ENCODE measurements around the gene HERPUD1. TPM values are rescaled to one million over a fixed set of nuclear protein-coding genes. Genes with fewer than 3 reads are reported as not detected.

HERPUD1 gene
- total RNA-seq, 1 experiment from 2014 or later, result 296 TPM

GRCh38 chr16:56889206-56889605 lies 42.7 kb upstream of the HERPUD1 start:
- Mint-ChIP-seq H3K27ac (ENCODE audit: unreplicated experiment) (no peak overlapping the region), H3K27me3 (ENCODE audit: insufficient read depth, unreplicated experiment) (no peaks in the 10 kb centered on the region), H3K9me3 (ENCODE audit: unreplicated experiment) (no peaks in the 10 kb centered on the region), H3K4me1 (ENCODE audit: low read depth, unreplicated experiment) (peaks cover 2% of the 10 kb centered on the region), H3K36me3 (ENCODE audit: insufficient read depth, unreplicated experiment) (no peaks in the 10 kb centered on the region), H3K4me3 (ENCODE audit: unreplicated experiment) (no peak overlapping the region)
- ChIA-PET CTCF (no interaction called here), POLR2A (interaction anchor here (0.8 kb wide), 1 partner anchor 55 kb away, joined by 3 read pairs; no protein-coding TSS in a partner anchor)
- Histone ChIP-seq H3K4me3 (ENCODE audit: low read depth, low read length) (no peak overlapping the region), H3K9me3 (no peaks in the 10 kb centered on the region), H3K4me1 (peaks cover 5% of the 10 kb centered on the region; the same call in 1 of the 2 replicates), H3K27me3 (replicated peaks; ENCODE audit: control insufficient read depth, insufficient read depth, low read length) (no peaks in the 10 kb centered on the region), H3K36me3 (ENCODE audit: control insufficient read depth, insufficient read depth, low read length) (no peaks in the 10 kb centered on the region)
- BruUV-seq (replicated peaks), result no TSS peak
- peak; percentile 64 to 71 for DNase-seq
- intact Hi-C loops (cut with micrococcal nuclease; ENCODE audit: unreplicated experiment), result loop anchor here (2.0 kb wide), 1 partner anchor 30 kb away; no protein-coding TSS in a partner anchor
- TF ChIP-seq, protein P1, sequence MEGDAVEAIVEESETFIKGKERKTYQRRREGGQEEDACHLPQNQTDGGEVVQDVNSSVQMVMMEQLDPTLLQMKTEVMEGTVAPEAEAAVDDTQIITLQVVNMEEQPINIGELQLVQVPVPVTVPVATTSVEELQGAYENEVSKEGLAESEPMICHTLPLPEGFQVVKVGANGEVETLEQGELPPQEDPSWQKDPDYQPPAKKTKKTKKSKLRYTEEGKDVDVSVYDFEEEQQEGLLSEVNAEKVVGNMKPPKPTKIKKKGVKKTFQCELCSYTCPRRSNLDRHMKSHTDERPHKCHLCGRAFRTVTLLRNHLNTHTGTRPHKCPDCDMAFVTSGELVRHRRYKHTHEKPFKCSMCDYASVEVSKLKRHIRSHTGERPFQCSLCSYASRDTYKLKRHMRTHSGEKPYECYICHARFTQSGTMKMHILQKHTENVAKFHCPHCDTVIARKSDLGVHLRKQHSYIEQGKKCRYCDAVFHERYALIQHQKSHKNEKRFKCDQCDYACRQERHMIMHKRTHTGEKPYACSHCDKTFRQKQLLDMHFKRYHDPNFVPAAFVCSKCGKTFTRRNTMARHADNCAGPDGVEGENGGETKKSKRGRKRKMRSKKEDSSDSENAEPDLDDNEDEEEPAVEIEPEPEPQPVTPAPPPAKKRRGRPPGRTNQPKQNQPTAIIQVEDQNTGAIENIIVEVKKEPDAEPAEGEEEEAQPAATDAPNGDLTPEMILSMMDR (IDR thresholded peaks at IDR 0.05; ENCODE audit: insufficient read depth in 1 of 2, low read depth in 1 of 2, low read length in 1 of 2, severe bottlenecking in 1 of 2, unreplicated experiment in 1 of 2), result no peak

DNA sequence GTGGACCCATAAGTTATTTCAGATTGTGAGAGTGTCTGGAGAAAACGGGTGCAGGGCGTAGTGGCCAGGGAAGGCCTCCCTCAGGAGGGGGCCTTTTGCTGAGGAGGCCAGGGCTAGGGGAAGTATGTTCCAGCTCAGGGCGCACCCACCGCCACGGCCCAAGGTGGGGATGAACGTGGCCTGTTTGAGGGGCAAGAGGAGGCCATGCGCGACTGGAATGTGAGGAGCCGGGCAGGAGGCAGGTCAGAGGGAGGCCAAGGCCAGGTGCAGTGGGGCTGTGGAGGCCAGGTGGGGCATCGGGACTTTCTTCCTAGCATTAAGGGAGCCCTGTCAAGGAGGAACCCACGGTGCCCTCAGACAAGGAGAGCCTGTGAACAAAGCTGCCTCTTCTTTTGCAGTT lies 40.3 kb upstream of the HERPUD1 start:
- no peaks in the 10 kb centered on the region for H3K36me3 ChIP-seq (ENCODE audit: control insufficient read depth, insufficient read depth, low read length)
- Mint-ChIP-seq H3K9me3 (ENCODE audit: unreplicated experiment) (no peaks in the 10 kb centered on the region), H3K4me1 (ENCODE audit: low read depth, unreplicated experiment) (peaks cover 7% of the 10 kb centered on the region), H3K36me3 (ENCODE audit: insufficient read depth, unreplicated experiment) (peaks cover under 1% of the 10 kb centered on the region), H3K4me3 (ENCODE audit: unreplicated experiment) (no peak overlapping the region), H3K27ac (ENCODE audit: unreplicated experiment) (no peak overlapping the region), H3K27me3 (ENCODE audit: insufficient read depth, unreplicated experiment) (no peaks in the 10 kb centered on the region)
- no peak for DNase-seq
- no peak overlapping the region for H3K4me3 ChIP-seq (ENCODE audit: low read depth, low read length)
- TF ChIP-seq, protein P1 (IDR thresholded peaks at IDR 0.05; ENCODE audit: insufficient read depth in 1 of 2, low read depth in 1 of 2, low read length in 1 of 2, severe bottlenecking in 1 of 2, unreplicated experiment in 1 of 2), result no peak
- intact Hi-C loops (cut with micrococcal nuclease; ENCODE audit: unreplicated experiment), result no loop called here
- no peaks in the 10 kb centered on the region for H3K9me3 ChIP-seq
- CTCF ChIA-PET, result interaction anchor here (0.6 kb wide), 1 partner anchor 13 kb away, joined by 3 read pairs; no protein-coding TSS in a partner anchor
- H3K4me1 ChIP-seq, result peaks cover 8% of the 10 kb centered on the region; the same call in 1 of the 2 replicates
- POLR2A ChIA-PET, result no interaction called here
- BruUV-seq (replicated peaks), result no TSS peak
- H3K27me3 ChIP-seq (replicated peaks; ENCODE audit: control insufficient read depth, insufficient read depth, low read length), result no peaks in the 10 kb centered on the region

DNA sequence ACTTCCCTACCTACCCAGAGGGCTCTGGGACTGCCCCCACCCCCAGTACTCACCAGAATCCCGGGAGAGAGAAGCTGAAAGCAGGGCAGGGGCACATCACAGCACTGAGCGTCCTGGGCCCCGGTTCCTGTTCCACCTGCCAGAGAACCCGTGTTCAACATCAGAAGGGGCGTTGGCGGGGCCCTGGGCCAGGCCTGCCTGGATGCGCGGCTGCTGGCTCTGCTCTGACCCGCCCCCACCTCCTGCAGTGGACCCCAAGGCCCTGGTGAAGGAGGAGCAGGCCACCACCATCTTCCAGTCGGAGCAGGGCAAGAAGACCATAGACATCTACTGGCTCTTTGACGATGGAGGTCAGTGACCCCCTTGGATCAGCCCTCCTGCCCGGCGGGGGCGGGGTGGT lies 39.2 kb upstream of the HERPUD1 start:
- no peak overlapping the region for H3K27ac Mint-ChIP-seq (ENCODE audit: unreplicated experiment)

More for the DNA sequence above, 39.2 kb upstream of the HERPUD1 start:
- Mint-ChIP-seq H3K4me1 (ENCODE audit: low read depth, unreplicated experiment) (peaks cover 7% of the 10 kb centered on the region), H3K36me3 (ENCODE audit: insufficient read depth, unreplicated experiment) (peaks cover 6% of the 10 kb centered on the region), H3K27me3 (ENCODE audit: insufficient read depth, unreplicated experiment) (no peaks in the 10 kb centered on the region), H3K4me3 (ENCODE audit: unreplicated experiment) (no peak overlapping the region), H3K9me3 (ENCODE audit: unreplicated experiment) (no peaks in the 10 kb centered on the region)
- H3K4me3 ChIP-seq (ENCODE audit: low read depth, low read length), result no peak overlapping the region
- H3K4me1 ChIP-seq, result peaks cover 8% of the 10 kb centered on the region; the same call in 1 of the 2 replicates
- H3K27me3 ChIP-seq (replicated peaks; ENCODE audit: control insufficient read depth, insufficient read depth, low read length), result no peaks in the 10 kb centered on the region
- H3K36me3 ChIP-seq (ENCODE audit: control insufficient read depth, insufficient read depth, low read length), result no peaks in the 10 kb centered on the region
- intact Hi-C loops (cut with micrococcal nuclease; ENCODE audit: unreplicated experiment), result no loop called here
- TF ChIP-seq, protein P1 (IDR thresholded peaks at IDR 0.05; ENCODE audit: insufficient read depth in 1 of 2, low read depth in 1 of 2, low read length in 1 of 2, severe bottlenecking in 1 of 2, unreplicated experiment in 1 of 2), result no peak
- peak in 1 of 2 experiments; percentile 36 for DNase-seq
- no peaks in the 10 kb centered on the region for H3K9me3 ChIP-seq
- CTCF ChIA-PET, result no interaction called here
- BruUV-seq (replicated peaks), result no TSS peak
- POLR2A ChIA-PET, result no interaction called here

Data from Caco-2 (cell line).